ENCODE data around the gene TSN. TPM values are rescaled to one million over a fixed set of nuclear protein-coding genes. Genes with fewer than 3 reads are reported as not detected.
A peak's percentile ranks its signal among the peaks of the same experiment; 100 is the strongest.
"Not testable (repeated sequence)": the region's sequence is repeated elsewhere in the genome, so short reads cannot be mapped to it uniquely, and the experiment has no call there.

Gene TSN
- total RNA-seq, 1 experiment from 2014 or later = 112 TPM

DNA sequence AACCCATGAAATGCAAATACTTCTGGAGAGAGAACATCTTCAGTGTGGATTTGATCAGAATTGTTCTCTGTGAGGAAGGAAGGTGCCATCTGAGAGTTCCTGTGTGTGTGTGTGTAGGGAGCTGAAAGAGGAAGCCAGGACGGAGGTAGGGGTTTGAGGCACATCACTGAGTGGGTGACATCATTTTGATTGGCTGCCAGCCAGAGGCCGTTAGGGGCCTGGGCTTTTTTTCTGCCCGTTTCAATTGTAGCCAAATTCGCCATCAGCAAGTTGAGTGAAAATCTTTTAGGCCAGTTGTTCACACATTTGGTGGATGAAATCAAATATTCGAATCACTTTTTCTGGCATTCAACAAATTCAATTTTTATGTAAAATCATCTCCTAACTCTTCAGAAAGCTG, 48.9 kb downstream of the TSN start:
- POLR2A ChIA-PET (ENCODE audit: low non-redundant PET) = no interaction called here
- Histone ChIP-seq H3K4me3 (ENCODE audit: low read depth, low read length, poor library complexity, severe bottlenecking) (no peak overlapping the region), H3K9me3 (ENCODE audit: low read depth, low read length, poor library complexity, severe bottlenecking) (peaks cover 4% of the 10 kb centered on the region), H3K4me1 (ENCODE audit: insufficient read depth, low read length, poor library complexity, severe bottlenecking) (peaks cover 7% of the 10 kb centered on the region), H3K27ac (ENCODE audit: low read depth, low read length, poor library complexity, severe bottlenecking) (no peak overlapping the region), H3K27me3 (replicated peaks; ENCODE audit: insufficient read depth, low read depth, low read length, poor library complexity) (no peaks in the 10 kb centered on the region), H3K36me3 (ENCODE audit: insufficient read depth, low read length, poor library complexity, severe bottlenecking) (no peaks in the 10 kb centered on the region)
- intact Hi-C loops (cut with micrococcal nuclease; ENCODE audit: unreplicated experiment) = no loop called here
- TF ChIP-seq EZH2 (IDR thresholded peaks at IDR 0.05; ENCODE audit: borderline replicate concordance, low read depth, low read length, poor library complexity, severe bottlenecking) = no peak
- DNase-seq (ENCODE audit: low spot score) = peak; percentile 71
- CTCF ChIA-PET = no interaction called here
- BruUV-seq (replicated peaks) = no TSS peak

DNA sequence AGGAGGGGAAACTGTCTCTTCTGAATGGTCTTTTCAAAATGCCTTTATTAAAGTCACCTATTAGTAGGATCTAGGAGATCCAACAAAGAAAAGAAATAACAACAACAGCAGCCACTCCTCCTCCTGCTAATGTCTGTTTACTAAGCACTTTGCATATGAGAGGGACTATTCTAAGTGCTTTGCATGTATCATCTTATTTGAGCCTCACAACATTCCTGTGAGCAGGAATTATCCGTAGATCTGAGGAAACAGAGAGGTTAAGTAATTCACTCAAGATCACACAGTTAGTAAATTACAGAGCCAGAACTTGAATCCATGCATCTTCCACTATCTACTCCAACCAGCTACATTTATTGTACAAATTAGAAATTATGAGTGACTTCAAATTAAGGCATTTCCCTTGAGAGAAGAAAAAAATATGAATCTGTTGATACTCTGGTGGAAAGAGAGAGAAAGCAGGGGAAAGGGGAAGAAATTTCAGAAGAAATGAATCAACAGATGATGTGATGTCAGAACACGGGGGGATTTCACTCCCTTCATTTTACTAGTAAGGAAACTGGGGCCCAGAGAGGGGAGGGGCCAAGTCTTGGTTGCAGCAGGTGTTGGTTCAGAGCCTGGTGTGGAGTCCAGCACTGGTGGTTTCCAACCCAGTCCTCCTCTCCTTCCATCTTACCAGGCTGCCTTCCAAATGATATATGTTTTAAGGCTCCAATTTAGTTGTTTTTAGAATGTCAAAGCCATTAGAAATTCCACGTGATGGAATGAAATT, 49.7 kb downstream of the TSN start:
- BruUV-seq (replicated peaks) = no TSS peak
- H3K27ac ChIP-seq (ENCODE audit: low read depth, low read length, poor library complexity, severe bottlenecking) = no peak overlapping the region
- no peak for DNase-seq (ENCODE audit: low spot score)
- intact Hi-C loops (cut with micrococcal nuclease; ENCODE audit: unreplicated experiment) = no loop called here
- H3K4me3 ChIP-seq (ENCODE audit: low read depth, low read length, poor library complexity, severe bottlenecking) = no peak overlapping the region
- TF ChIP-seq EZH2 (IDR thresholded peaks at IDR 0.05; ENCODE audit: borderline replicate concordance, low read depth, low read length, poor library complexity, severe bottlenecking) = no peak
- TF ChIP-seq, protein P1, sequence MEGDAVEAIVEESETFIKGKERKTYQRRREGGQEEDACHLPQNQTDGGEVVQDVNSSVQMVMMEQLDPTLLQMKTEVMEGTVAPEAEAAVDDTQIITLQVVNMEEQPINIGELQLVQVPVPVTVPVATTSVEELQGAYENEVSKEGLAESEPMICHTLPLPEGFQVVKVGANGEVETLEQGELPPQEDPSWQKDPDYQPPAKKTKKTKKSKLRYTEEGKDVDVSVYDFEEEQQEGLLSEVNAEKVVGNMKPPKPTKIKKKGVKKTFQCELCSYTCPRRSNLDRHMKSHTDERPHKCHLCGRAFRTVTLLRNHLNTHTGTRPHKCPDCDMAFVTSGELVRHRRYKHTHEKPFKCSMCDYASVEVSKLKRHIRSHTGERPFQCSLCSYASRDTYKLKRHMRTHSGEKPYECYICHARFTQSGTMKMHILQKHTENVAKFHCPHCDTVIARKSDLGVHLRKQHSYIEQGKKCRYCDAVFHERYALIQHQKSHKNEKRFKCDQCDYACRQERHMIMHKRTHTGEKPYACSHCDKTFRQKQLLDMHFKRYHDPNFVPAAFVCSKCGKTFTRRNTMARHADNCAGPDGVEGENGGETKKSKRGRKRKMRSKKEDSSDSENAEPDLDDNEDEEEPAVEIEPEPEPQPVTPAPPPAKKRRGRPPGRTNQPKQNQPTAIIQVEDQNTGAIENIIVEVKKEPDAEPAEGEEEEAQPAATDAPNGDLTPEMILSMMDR (conservative IDR thresholded peaks at IDR 0.05; ENCODE audit: low read depth, low read length) = no peak
- H3K27me3 ChIP-seq (replicated peaks; ENCODE audit: insufficient read depth, low read depth, low read length, poor library complexity) = no peaks in the 10 kb centered on the region
- ChIA-PET POLR2A (ENCODE audit: low non-redundant PET) (no interaction called here), CTCF (no interaction called here)
- peaks cover 4% of the 10 kb centered on the region for H3K9me3 ChIP-seq (ENCODE audit: low read depth, low read length, poor library complexity, severe bottlenecking)
- H3K36me3 ChIP-seq (ENCODE audit: insufficient read depth, low read length, poor library complexity, severe bottlenecking) = no peaks in the 10 kb centered on the region
- peaks cover 7% of the 10 kb centered on the region for H3K4me1 ChIP-seq (ENCODE audit: insufficient read depth, low read length, poor library complexity, severe bottlenecking)

GRCh38 chr2:121805766-121806143, 50.3 kb downstream of the TSN start:
- BruUV-seq (replicated peaks) = no TSS peak
- Histone ChIP-seq H3K27ac (ENCODE audit: low read depth, low read length, poor library complexity, severe bottlenecking) (no peak overlapping the region), H3K27me3 (replicated peaks; ENCODE audit: insufficient read depth, low read depth, low read length, poor library complexity) (no peaks in the 10 kb centered on the region), H3K9me3 (ENCODE audit: low read depth, low read length, poor library complexity, severe bottlenecking) (peaks cover 4% of the 10 kb centered on the region), H3K36me3 (ENCODE audit: insufficient read depth, low read length, poor library complexity, severe bottlenecking) (no peaks in the 10 kb centered on the region), H3K4me3 (ENCODE audit: low read depth, low read length, poor library complexity, severe bottlenecking) (no peak overlapping the region), H3K4me1 (ENCODE audit: insufficient read depth, low read length, poor library complexity, severe bottlenecking) (peaks cover 7% of the 10 kb centered on the region)
- ChIA-PET CTCF (no interaction called here), POLR2A (ENCODE audit: low non-redundant PET) (no interaction called here)
- TF ChIP-seq, protein P1 (conservative IDR thresholded peaks at IDR 0.05; ENCODE audit: low read depth, low read length) = no peak
- no peak for TF ChIP-seq EZH2 (IDR thresholded peaks at IDR 0.05; ENCODE audit: borderline replicate concordance, low read depth, low read length, poor library complexity, severe bottlenecking)
- intact Hi-C loops (cut with micrococcal nuclease; ENCODE audit: unreplicated experiment) = no loop called here
- DNase-seq (ENCODE audit: low spot score) = no peak

GRCh38 chr2:121807771-121808170, 52.3 kb downstream of the TSN start:
- DNase-seq (ENCODE audit: low spot score); CTCF ChIA-PET; H3K36me3 ChIP-seq (ENCODE audit: insufficient read depth, low read length, poor library complexity, severe bottlenecking); BruUV-seq (replicated peaks); H3K4me3 ChIP-seq (ENCODE audit: low read depth, low read length, poor library complexity, severe bottlenecking); intact Hi-C loops (cut with micrococcal nuclease; ENCODE audit: unreplicated experiment); H3K27me3 ChIP-seq (replicated peaks; ENCODE audit: insufficient read depth, low read depth, low read length, poor library complexity); H3K9me3 ChIP-seq (ENCODE audit: low read depth, low read length, poor library complexity, severe bottlenecking); POLR2A ChIA-PET (ENCODE audit: low non-redundant PET); H3K27ac ChIP-seq (ENCODE audit: low read depth, low read length, poor library complexity, severe bottlenecking): not testable (repeated sequence)
- H3K4me1 ChIP-seq (ENCODE audit: insufficient read depth, low read length, poor library complexity, severe bottlenecking) = peaks cover 15% of the 10 kb centered on the region

Measured in A673 (cell line).